OCI-LY7 (cell line): ENCODE data around the gene SULF2. TPM values are rescaled to one million over a fixed set of nuclear protein-coding genes. Genes with fewer than 3 reads are reported as not detected.

Source experiments
- BruUV-seq: library from RNA; stranded (reverse); fragments of 400-500 nt; replicated peaks from 2 replicates; lab custom pipeline; 2021; lab: Mats Ljungman, UMichigan
- CTCF ChIA-PET: fragments of 300-600 bp; sonication (Branson Sonifier 250); formaldehyde crosslinking; loops from one replicate; lab custom pipeline; 2022; ENCODE audit warnings: antibody characterized with exemption; ENCODE audit not compliant: unreplicated experiment; lab: Charles Lee
- POLR2A ChIA-PET: fragments of 300-600 bp; sonication (Branson Sonifier 250); formaldehyde crosslinking; loops from one replicate; lab custom pipeline; 2022; ENCODE audit warnings: antibody characterized with exemption; lab: Charles Lee
- DNase-seq: peaks from one replicate; pipeline ENCODE4 v3.0.0-alpha.2; 2015; ENCODE audit warnings: low spot score
- H2AFZ ChIP-seq: fragments of 200-600 bp; sonication (generic), shearing (Covaris generic); 2 replicates; pipeline ENCODE4 v1.6.1; 2014; ENCODE audit warnings: mild to moderate bottlenecking, antibody characterized with exemption, low read length, moderate library complexity
- H3K27ac ChIP-seq: fragments of 200-600 bp; sonication (generic); 2 replicates; pipeline ENCODE4 v1.5.1; 2014; ENCODE audit warnings: mixed run types, low read depth, mild to moderate bottlenecking, moderate library complexity, low read length, inconsistent platforms; ENCODE audit not compliant: poor library complexity, severe bottlenecking
- H3K36me3 ChIP-seq: fragments of 200-600 bp; sonication (generic); 2 replicates; pipeline ENCODE4 v1.6.1; 2014; ENCODE audit warnings: mild to moderate bottlenecking, antibody characterized with exemption, low read length, moderate library complexity, mixed read lengths; ENCODE audit not compliant: insufficient read depth
- H3K4me1 ChIP-seq: fragments of 200-600 bp; sonication (generic); 2 replicates; pipeline ENCODE4 v1.5.1; 2014; ENCODE audit warnings: mild to moderate bottlenecking, low read length; ENCODE audit not compliant: insufficient read depth, poor library complexity, severe bottlenecking
- H3K4me2 ChIP-seq: fragments of 200-600 bp; sonication (generic); 2 replicates; pipeline ENCODE4 v1.6.1; 2014; ENCODE audit warnings: mild to moderate bottlenecking, low read length
- H3K4me3 ChIP-seq: fragments of 200-600 bp; sonication (generic); 2 replicates; pipeline ENCODE4 v1.5.1; 2014; ENCODE audit warnings: mild to moderate bottlenecking, low read depth, low read length; ENCODE audit not compliant: poor library complexity, severe bottlenecking
- H3K79me2 ChIP-seq: fragments of 200-600 bp; sonication (generic); 2 replicates; pipeline ENCODE4 v1.6.1; 2016; ENCODE audit warnings: low read depth, mild to moderate bottlenecking, low read length, moderate library complexity, mixed read lengths; ENCODE audit not compliant: insufficient read depth
- H3K9me2 ChIP-seq: fragments of 200-600 bp; sonication (generic); 2 replicates; pipeline ENCODE4 v1.6.1; 2016; ENCODE audit warnings: mild to moderate bottlenecking, low read length, mixed read lengths; ENCODE audit not compliant: insufficient read depth
- H3K9me3 ChIP-seq: fragments of 200-600 bp; sonication (generic); 2 replicates; pipeline ENCODE4 v1.6.1; 2014; ENCODE audit warnings: mild to moderate bottlenecking, mixed run types, low read length, mixed read lengths
- H4K20me1 ChIP-seq: fragments of 200-600 bp; sonication (generic); 2 replicates; pipeline ENCODE4 v1.6.1; 2014; ENCODE audit warnings: mild to moderate bottlenecking, antibody characterized with exemption, low read length, moderate library complexity, mixed read lengths; ENCODE audit not compliant: insufficient read depth
- EZH2phosphoT487 ChIP-seq: fragments of 200-600 bp; sonication (generic); IDR thresholded peaks from 2 replicates; pipeline ENCODE4 v1.6.1; 2018; ENCODE audit warnings: low read depth, borderline replicate concordance, mild to moderate bottlenecking, mixed run types, antibody characterized with exemption, low read length, moderate library complexity, mixed read lengths
- intact Hi-C: fragments of 100-400 bp; cut with micrococcal nuclease; formaldehyde crosslinking; loops from one replicate; pipeline ENCODE4 v1.10.0; 2022; ENCODE audit not compliant: unreplicated experiment
- total RNA-seq, 2 experiments: library from RNA; depleted of rRNA in 1 of 2; stranded (reverse); fragments of >200 nt in 1 of 2; shearing (Covaris generic) in 1 of 2; gene quantifications; 2 replicates each; pipeline ENCODE4 v1.2.3, GENCODE V29; 2014 to 2022
- TF ChIP-seq, protein P1 (sequence below): fragments of 200-600 bp; sonication (generic); conservative IDR thresholded peaks from 2 replicates; pipeline ENCODE4 v1.5.1; 2014; ENCODE audit warnings: mild to moderate bottlenecking, antibody characterized with exemption, low read length, moderate library complexity, mixed read lengths

Gene SULF2
- total RNA-seq, 2 experiments from 2014 or later: 0.03 to 0.51 TPM

DNA sequence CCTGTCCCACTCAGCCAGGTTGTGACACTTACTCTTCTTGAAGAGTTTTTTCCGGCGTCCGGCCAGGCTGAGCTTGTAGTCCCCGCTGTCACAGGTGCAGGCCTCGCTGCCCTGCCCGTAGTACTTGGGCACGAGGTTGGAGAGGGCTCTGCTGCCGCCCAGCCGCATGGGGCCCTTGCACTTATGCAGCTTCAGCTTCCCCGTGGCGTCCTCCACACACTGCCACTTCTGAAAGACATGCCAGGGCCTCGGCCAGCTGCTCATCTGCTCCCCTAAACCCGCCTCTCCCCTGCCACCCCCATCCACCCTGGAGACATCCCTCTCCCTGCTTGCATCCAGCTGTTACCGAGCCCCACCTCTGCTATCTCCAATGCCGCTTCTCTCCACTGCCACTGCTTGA is 113.1 kb downstream of the SULF2 start:
- no peaks in the 10 kb centered on the region for H4K20me1 ChIP-seq
- ChIA-PET POLR2A (no interaction called here), CTCF (no interaction called here)
- no peak overlapping the region for H3K4me3 ChIP-seq
- H3K4me1 ChIP-seq: no peaks in the 10 kb centered on the region
- no peaks in the 10 kb centered on the region for H3K9me3 ChIP-seq
- H2AFZ ChIP-seq: no peak overlapping the region
- no peaks in the 10 kb centered on the region for H3K9me2 ChIP-seq
- H3K79me2 ChIP-seq: no peaks in the 10 kb centered on the region
- no TSS peak for BruUV-seq
- DNase-seq: no peak
- no peak overlapping the region for H3K4me2 ChIP-seq
- no peak overlapping the region for H3K27ac ChIP-seq
- intact Hi-C loops: no loop called here
- no peaks in the 10 kb centered on the region for H3K36me3 ChIP-seq
- TF ChIP-seq, protein P1, sequence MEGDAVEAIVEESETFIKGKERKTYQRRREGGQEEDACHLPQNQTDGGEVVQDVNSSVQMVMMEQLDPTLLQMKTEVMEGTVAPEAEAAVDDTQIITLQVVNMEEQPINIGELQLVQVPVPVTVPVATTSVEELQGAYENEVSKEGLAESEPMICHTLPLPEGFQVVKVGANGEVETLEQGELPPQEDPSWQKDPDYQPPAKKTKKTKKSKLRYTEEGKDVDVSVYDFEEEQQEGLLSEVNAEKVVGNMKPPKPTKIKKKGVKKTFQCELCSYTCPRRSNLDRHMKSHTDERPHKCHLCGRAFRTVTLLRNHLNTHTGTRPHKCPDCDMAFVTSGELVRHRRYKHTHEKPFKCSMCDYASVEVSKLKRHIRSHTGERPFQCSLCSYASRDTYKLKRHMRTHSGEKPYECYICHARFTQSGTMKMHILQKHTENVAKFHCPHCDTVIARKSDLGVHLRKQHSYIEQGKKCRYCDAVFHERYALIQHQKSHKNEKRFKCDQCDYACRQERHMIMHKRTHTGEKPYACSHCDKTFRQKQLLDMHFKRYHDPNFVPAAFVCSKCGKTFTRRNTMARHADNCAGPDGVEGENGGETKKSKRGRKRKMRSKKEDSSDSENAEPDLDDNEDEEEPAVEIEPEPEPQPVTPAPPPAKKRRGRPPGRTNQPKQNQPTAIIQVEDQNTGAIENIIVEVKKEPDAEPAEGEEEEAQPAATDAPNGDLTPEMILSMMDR: no peak
- TF ChIP-seq EZH2phosphoT487: no peak

DNA sequence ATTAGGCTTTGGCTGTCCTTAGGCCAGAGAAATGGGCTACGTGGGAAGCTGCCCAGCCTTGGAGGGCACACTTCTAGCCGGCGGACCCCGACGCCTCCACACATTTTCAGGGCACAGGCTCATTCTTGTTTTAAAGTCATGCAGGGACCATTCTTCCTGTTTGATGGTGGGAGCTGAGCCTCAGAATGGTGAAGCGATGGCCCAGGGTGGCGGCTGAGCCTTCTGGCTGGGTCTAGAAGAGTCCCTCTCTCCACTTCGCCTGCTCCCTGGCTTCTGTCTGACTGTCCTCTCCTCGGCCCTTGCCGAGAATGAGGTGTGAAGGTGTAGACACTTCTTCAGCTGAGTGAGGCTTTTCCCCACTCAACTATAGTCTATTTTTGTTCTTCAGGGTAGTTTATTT is 114.4 kb downstream of the SULF2 start:
- H3K27ac ChIP-seq: no peak overlapping the region
- intact Hi-C loops: no loop called here
- no peaks in the 10 kb centered on the region for H3K79me2 ChIP-seq
- H3K4me3 ChIP-seq: no peak overlapping the region
- ChIA-PET CTCF (no interaction called here), POLR2A (interaction anchor here (0.9 kb wide), 1 partner anchor 71 kb away, joined by 5 read pairs; no protein-coding TSS in a partner anchor)
- no peak overlapping the region for H3K4me2 ChIP-seq
- BruUV-seq: no TSS peak
- H3K36me3 ChIP-seq: no peaks in the 10 kb centered on the region
- H3K4me1 ChIP-seq: no peaks in the 10 kb centered on the region
- no peak for DNase-seq
- no peaks in the 10 kb centered on the region for H4K20me1 ChIP-seq
- TF ChIP-seq EZH2phosphoT487: no peak
- TF ChIP-seq, protein P1: no peak
- H3K9me2 ChIP-seq: no peaks in the 10 kb centered on the region
- no peak overlapping the region for H2AFZ ChIP-seq
- no peaks in the 10 kb centered on the region for H3K9me3 ChIP-seq

DNA sequence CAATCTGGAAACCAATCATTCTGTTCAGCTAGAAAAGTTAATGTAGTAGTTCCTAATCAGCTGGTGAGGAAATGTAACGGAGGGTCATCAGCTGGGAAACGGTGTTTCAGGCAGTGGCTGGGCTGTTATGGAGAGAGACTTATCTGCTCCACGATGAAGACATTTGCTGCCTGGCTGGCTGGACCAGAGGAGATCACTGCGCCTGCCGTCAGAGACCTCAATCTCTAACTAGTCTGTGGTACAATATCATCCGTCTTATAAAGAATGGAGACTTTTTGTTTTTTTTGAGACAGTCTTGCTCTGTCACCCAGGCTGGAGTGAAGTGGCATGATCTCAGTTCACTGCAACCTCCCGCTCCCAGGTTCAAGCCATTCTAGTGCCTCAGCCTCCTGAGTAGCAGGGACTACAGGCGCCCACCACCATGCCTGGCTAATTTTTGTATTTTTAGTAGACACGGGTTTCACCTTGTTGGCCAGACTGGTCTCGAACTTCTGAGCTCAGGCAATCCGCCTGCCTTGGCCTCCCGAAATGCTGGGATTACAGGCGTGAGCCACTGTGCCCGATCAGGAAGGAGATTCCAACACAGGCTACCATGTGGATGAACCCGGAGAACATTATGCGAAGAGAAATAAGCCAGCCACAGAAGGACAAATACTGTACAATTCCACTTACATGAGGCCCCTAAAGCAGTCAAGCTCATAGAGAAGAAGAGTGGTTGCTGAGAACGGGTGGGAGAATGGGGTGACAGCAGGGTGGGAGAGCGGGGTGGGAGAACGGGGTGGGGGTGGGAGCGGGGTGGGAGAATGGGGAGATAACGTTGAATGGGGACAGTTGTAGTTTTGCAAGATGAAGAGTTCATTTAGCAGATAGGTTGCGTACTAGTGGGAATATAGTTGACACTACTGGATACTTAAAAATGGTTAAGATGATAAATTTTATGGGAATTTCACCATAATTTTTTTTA is 115.1 kb downstream of the SULF2 start:
- CTCF ChIA-PET: interaction anchor here (0.6 kb wide), 1 partner anchor 258 kb away, joined by 4 read pairs; no protein-coding TSS in a partner anchor
- intact Hi-C loops: no loop called here

More for the DNA sequence above, 115.1 kb downstream of the SULF2 start:
- no peaks in the 10 kb centered on the region for H3K36me3 ChIP-seq
- H3K27ac ChIP-seq: no peak overlapping the region
- DNase-seq: no peak
- TF ChIP-seq EZH2phosphoT487: no peak
- TF ChIP-seq, protein P1: no peak
- H4K20me1 ChIP-seq: no peaks in the 10 kb centered on the region
- no peaks in the 10 kb centered on the region for H3K4me1 ChIP-seq
- H3K9me3 ChIP-seq: no peaks in the 10 kb centered on the region
- BruUV-seq: no TSS peak
- H3K9me2 ChIP-seq: no peaks in the 10 kb centered on the region
- H3K4me2 ChIP-seq: no peak overlapping the region
- no peak overlapping the region for H2AFZ ChIP-seq
- no peaks in the 10 kb centered on the region for H3K79me2 ChIP-seq
- POLR2A ChIA-PET: interaction anchor here (0.9 kb wide), 1 partner anchor 71 kb away, joined by 5 read pairs; no protein-coding TSS in a partner anchor
- no peak overlapping the region for H3K4me3 ChIP-seq
